ENCODE measurements around the gene EIF4G3. TPM values are rescaled to one million over a fixed set of nuclear protein-coding genes. Genes with fewer than 3 reads are reported as not detected.

EIF4G3 gene
- total and polyA plus RNA-seq, 9 of the 15 experiments (the other 6 are each of a cell fraction or from before 2014, with no cell fraction given) = 6.7 to 40.5 (median 32.1) TPM

GRCh38 chr1:20913242-20913641 lies 263.5 kb downstream of the EIF4G3 start:
- H2AFZ ChIP-seq (ENCODE audit: low read depth, low read length) = no peak overlapping the region
- no peak overlapping the region for H3K4me3 ChIP-seq
- no peaks in the 10 kb centered on the region for H3K79me2 ChIP-seq (ENCODE audit: control insufficient read depth, insufficient read depth, low read length)
- in situ Hi-C loops (cut with MboI) (no loop called here), intact Hi-C loops (cut with micrococcal nuclease) (no loop called here)
- TF ChIP-seq, protein P1, sequence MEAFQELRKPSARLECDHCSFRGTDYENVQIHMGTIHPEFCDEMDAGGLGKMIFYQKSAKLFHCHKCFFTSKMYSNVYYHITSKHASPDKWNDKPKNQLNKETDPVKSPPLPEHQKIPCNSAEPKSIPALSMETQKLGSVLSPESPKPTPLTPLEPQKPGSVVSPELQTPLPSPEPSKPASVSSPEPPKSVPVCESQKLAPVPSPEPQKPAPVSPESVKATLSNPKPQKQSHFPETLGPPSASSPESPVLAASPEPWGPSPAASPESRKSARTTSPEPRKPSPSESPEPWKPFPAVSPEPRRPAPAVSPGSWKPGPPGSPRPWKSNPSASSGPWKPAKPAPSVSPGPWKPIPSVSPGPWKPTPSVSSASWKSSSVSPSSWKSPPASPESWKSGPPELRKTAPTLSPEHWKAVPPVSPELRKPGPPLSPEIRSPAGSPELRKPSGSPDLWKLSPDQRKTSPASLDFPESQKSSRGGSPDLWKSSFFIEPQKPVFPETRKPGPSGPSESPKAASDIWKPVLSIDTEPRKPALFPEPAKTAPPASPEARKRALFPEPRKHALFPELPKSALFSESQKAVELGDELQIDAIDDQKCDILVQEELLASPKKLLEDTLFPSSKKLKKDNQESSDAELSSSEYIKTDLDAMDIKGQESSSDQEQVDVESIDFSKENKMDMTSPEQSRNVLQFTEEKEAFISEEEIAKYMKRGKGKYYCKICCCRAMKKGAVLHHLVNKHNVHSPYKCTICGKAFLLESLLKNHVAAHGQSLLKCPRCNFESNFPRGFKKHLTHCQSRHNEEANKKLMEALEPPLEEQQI (IDR thresholded peaks at IDR 0.05) = no peak
- no peak for TF ChIP-seq MTF1 (CRISPR knock-in tag; IDR thresholded peaks at IDR 0.05; ENCODE audit: borderline replicate concordance)
- no peak for TF ChIP-seq MEF2D (tag; conservative IDR thresholded peaks at IDR 0.05; ENCODE audit: low read depth)
- no peak for TF ChIP-seq ZNF384 (IDR thresholded peaks at IDR 0.05; ENCODE audit: low read depth, low read length)
- TF ChIP-seq ZNF41 (CRISPR knock-in tag; conservative IDR thresholded peaks at IDR 0.05) = no peak
- TF ChIP-seq EGR1 (conservative IDR thresholded peaks at IDR 0.05) = no peak
- no peak for TF ChIP-seq BDP1 (IDR thresholded peaks at IDR 0.05; ENCODE audit: insufficient read depth, insufficient read length)
- TF ChIP-seq PHB (CRISPR knock-in tag; IDR thresholded peaks at IDR 0.05) = no peak
- TF ChIP-seq TARDBP (IDR thresholded peaks at IDR 0.05) = no peak
- no peak for TF ChIP-seq PPARD (CRISPR knock-in tag; IDR thresholded peaks at IDR 0.05)
- TF ChIP-seq PREB (CRISPR knock-in tag; IDR thresholded peaks at IDR 0.05) = no peak
- TF ChIP-seq ILK (tag; IDR thresholded peaks at IDR 0.05; ENCODE audit: borderline replicate concordance, low read depth) = no peak
- TF ChIP-seq KAT8 (IDR thresholded peaks at IDR 0.05; ENCODE audit: low read depth) = no peak
- no peak for TF ChIP-seq ZNF699 (CRISPR knock-in tag; IDR thresholded peaks at IDR 0.05; ENCODE audit: insufficient replicate concordance)
- no peak for TF ChIP-seq BRD4 (IDR thresholded peaks at IDR 0.05)
- TF ChIP-seq NCOA6 (IDR thresholded peaks at IDR 0.05) = no peak
- TF ChIP-seq ID3 (CRISPR knock-in tag; IDR thresholded peaks at IDR 0.05) = no peak
- no peak for TF ChIP-seq ID3 (tag; IDR thresholded peaks at IDR 0.05)
- no peak for TF ChIP-seq CBFB (CRISPR knock-in tag; IDR thresholded peaks at IDR 0.05)
- TF ChIP-seq POU5F1 (IDR thresholded peaks at IDR 0.05; ENCODE audit: borderline replicate concordance, low read depth, low read length, partially characterized antibody) = no peak
- no peaks in the 10 kb centered on the region for H3K36me3 ChIP-seq (ENCODE audit: control insufficient read depth, insufficient read depth, low read length)
- no peaks in the 10 kb centered on the region for H3K9me1 ChIP-seq (ENCODE audit: control insufficient read depth, insufficient read depth, low read length)
- H4K20me1 ChIP-seq (replicated peaks; ENCODE audit: control insufficient read depth, insufficient read depth, low read length) = no peaks in the 10 kb centered on the region
- DNase-seq (ENCODE audit: extremely low read depth in 1 of 4, low spot score in 3 of 4) (no peak), ATAC-seq (no peak), FAIRE-seq (no peak)
- no peak overlapping the region for H3K9ac ChIP-seq (ENCODE audit: insufficient read depth in 1 of 2, low read depth in 2 of 2, low read length in 2 of 2)
- 68% methylated on average over 2 of the region's 2 CpGs for WGBS (ENCODE audit: insufficient coverage, low coverage, missing lambda C conversion rate)
- POLR2A ChIA-PET = no interaction called here
- CTCF ChIA-PET (ENCODE audit: low intra/inter-chr PET ratio) = no interaction called here
- H3K27me3 ChIP-seq (ENCODE audit: control insufficient read depth in 2 of 2, insufficient read depth in 2 of 2, low read length in 2 of 2) = no peaks in the 10 kb centered on the region
- H3K4me2 ChIP-seq (ENCODE audit: insufficient read depth, low read length) = no peak overlapping the region
- no peaks in the 10 kb centered on the region for H3K9me3 ChIP-seq (replicated peaks; ENCODE audit: control insufficient read depth, insufficient read depth, low read depth, low read length)
- no peak overlapping the region for H3K27ac ChIP-seq (ENCODE audit: extremely low read depth, low read depth, low read length)
- no peaks in the 10 kb centered on the region for H3K4me1 ChIP-seq (replicated peaks in 1 of 2; ENCODE audit: control insufficient read depth in 2 of 2, insufficient read depth in 2 of 2, low read length in 2 of 2)
- no TSS peak for BruUV-seq (replicated peaks)

Data from K562 (cell line).